Measurements from ENCODE around the gene OLA1.
A peak's percentile ranks its signal among the peaks of the same experiment; 100 is the strongest.

The OLA1 gene

GRCh38 chr2:174038462-174038861 is 209.9 kb downstream of the OLA1 start:
- no peak for DNase-seq (ENCODE audit: low read depth)
- no peak for TF ChIP-seq CTCF (conservative IDR thresholded peaks at IDR 0.05; ENCODE audit: control insufficient read depth, insufficient read depth, low read depth, low read length)
- no peak overlapping the region for H3K4me3 ChIP-seq (ENCODE audit: control insufficient read depth, low read depth, low read length)

GRCh38 chr2:174036825-174037224 is 211.5 kb downstream of the OLA1 start:
- DNase-seq (ENCODE audit: low read depth) = no peak
- H3K4me3 ChIP-seq (ENCODE audit: control insufficient read depth, low read depth, low read length) = no peak overlapping the region
- no peak for TF ChIP-seq CTCF (conservative IDR thresholded peaks at IDR 0.05; ENCODE audit: control insufficient read depth, insufficient read depth, low read depth, low read length)

- H3K4me3 ChIP-seq (ENCODE audit: control insufficient read depth, low read depth, low read length) = no peak overlapping the region
- TF ChIP-seq CTCF (conservative IDR thresholded peaks at IDR 0.05; ENCODE audit: control insufficient read depth, insufficient read depth, low read depth, low read length) = peak; percentile 45
- peak; percentile 80 for DNase-seq (ENCODE audit: low read depth)
Measured at GRCh38 chr2:174035981-174036742, 212.2 kb downstream of the OLA1 start.

GRCh38 chr2:174035117-174035635 is 213.2 kb downstream of the OLA1 start:
- no peak for TF ChIP-seq CTCF (conservative IDR thresholded peaks at IDR 0.05; ENCODE audit: control insufficient read depth, insufficient read depth, low read depth, low read length)
- peak; percentile 41 for DNase-seq (ENCODE audit: low read depth)
- H3K4me3 ChIP-seq (ENCODE audit: control insufficient read depth, low read depth, low read length) = no peak overlapping the region

- TF ChIP-seq CTCF (conservative IDR thresholded peaks at IDR 0.05; ENCODE audit: control insufficient read depth, insufficient read depth, low read depth, low read length) = no peak
- DNase-seq (ENCODE audit: low read depth) = no peak
- H3K4me3 ChIP-seq (ENCODE audit: control insufficient read depth, low read depth, low read length) = no peak overlapping the region
Measured at GRCh38 chr2:174033163-174033550, 215.2 kb downstream of the OLA1 start.

- peak; percentile 37 for DNase-seq (ENCODE audit: low read depth)
- TF ChIP-seq CTCF (conservative IDR thresholded peaks at IDR 0.05; ENCODE audit: control insufficient read depth, insufficient read depth, low read depth, low read length) = no peak
- H3K4me3 ChIP-seq (ENCODE audit: control insufficient read depth, low read depth, low read length) = no peak overlapping the region
Measured at GRCh38 chr2:174031226-174031625, 217.1 kb downstream of the OLA1 start.
